Uterus (tissue), 2 donors: ENCODE results near the gene MRNIP.

Source experiments
- CTCF ChIP-seq, 4 experiments: fragments of 200-600 bp in 2 of 4; fragments of 450-650 bp in 2 of 4; sonication (generic) in 2 of 4; IDR thresholded peaks; one replicate each; pipeline ENCODE4 v1.5.1; 2016 to 2019; ENCODE audit warnings: antibody characterized with exemption in 4 of 4, mild to moderate bottlenecking in 2 of 4, moderate library complexity in 1 of 4
- POLR2A ChIP-seq, 2 donors: fragments of 450-650 bp; IDR thresholded peaks; one replicate each; pipeline ENCODE4 v1.6.1; 2016; ENCODE audit warnings: antibody characterized with exemption in 2 of 2, mild to moderate bottlenecking in 1 of 2, moderate library complexity in 1 of 2

- TF ChIP-seq CTCF (IDR thresholded peaks at IDR 0.05) (no peak), POLR2A (IDR thresholded peaks at IDR 0.05) (no peak)
Observed at GRCh38 chr5:179865491-179866240, 7.0 kb upstream of the MRNIP start.
